Measurements from ENCODE around the gene TXNDC16.

DNA sequence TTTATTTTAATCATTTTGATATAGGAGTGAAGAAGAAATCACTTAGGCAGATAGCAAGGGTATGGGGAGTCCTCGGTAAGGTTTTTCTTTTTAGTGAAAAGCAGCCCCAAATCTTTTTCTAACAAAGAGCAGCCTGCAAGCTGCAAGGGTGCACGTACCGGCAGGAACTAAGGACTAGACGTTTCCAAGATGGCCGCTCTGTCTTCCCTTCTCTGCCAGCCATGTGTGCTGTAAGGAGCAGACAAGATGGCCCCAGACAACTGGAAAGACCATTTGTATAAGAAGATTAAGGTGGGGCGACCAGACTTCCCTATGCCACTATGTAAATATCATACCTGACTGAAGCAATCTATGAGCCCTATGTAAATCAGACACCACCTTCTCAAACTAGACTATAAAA is 79.6 kb downstream of the TXNDC16 start:
- TF ChIP-seq, protein P1, sequence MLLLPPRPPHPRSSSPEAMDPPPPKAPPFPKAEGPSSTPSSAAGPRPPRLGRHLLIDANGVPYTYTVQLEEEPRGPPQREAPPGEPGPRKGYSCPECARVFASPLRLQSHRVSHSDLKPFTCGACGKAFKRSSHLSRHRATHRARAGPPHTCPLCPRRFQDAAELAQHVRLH (tag by site-specific recombination; IDR thresholded peaks at IDR 0.05) = no peak
- no peak for TF ChIP-seq MZF1 (tag by site-specific recombination; IDR thresholded peaks at IDR 0.05; ENCODE audit: borderline replicate concordance)
- TF ChIP-seq, protein P2, sequence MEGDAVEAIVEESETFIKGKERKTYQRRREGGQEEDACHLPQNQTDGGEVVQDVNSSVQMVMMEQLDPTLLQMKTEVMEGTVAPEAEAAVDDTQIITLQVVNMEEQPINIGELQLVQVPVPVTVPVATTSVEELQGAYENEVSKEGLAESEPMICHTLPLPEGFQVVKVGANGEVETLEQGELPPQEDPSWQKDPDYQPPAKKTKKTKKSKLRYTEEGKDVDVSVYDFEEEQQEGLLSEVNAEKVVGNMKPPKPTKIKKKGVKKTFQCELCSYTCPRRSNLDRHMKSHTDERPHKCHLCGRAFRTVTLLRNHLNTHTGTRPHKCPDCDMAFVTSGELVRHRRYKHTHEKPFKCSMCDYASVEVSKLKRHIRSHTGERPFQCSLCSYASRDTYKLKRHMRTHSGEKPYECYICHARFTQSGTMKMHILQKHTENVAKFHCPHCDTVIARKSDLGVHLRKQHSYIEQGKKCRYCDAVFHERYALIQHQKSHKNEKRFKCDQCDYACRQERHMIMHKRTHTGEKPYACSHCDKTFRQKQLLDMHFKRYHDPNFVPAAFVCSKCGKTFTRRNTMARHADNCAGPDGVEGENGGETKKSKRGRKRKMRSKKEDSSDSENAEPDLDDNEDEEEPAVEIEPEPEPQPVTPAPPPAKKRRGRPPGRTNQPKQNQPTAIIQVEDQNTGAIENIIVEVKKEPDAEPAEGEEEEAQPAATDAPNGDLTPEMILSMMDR (tag by site-specific recombination; IDR thresholded peaks at IDR 0.05) = no peak
- TF ChIP-seq ZNF324 (tag by site-specific recombination; IDR thresholded peaks at IDR 0.05) = no peak
- no peak for TF ChIP-seq PRDM1 (tag by site-specific recombination; IDR thresholded peaks at IDR 0.05)

All from HEK293 (cell line).